ENCODE results near the gene CTBP1. TPM values are rescaled to one million over a fixed set of nuclear protein-coding genes. Genes with fewer than 3 reads are reported as not detected.
A peak's percentile ranks its signal among the peaks of the same experiment; 100 is the strongest.
"Not testable (repeated sequence)": the region's sequence is repeated elsewhere in the genome, so short reads cannot be mapped to it uniquely, and the experiment has no call there.

Gene CTBP1
- total RNA-seq: 143 TPM

GRCh38 chr4:1248245-1249147 lies at the start of gene CTBP1:
TSS of gene CTBP1 (minus strand) at chr4:1249130. CDS start at chr4:1241331, 7,799 bp downstream.
- DNase-seq (ENCODE audit: low spot score): peak; percentile 88

GRCh38 chr4:1298461-1298860 lies 49.5 kb upstream of the CTBP1 start:
- ATAC-seq: no peak
- DNase-seq (ENCODE audit: low spot score): peak; percentile 26
- intact Hi-C loops (cut with DNase I): no loop called here

More at GRCh38 chr4:1248245-1249147, at the start of gene CTBP1:
- peak; percentile 72 for ATAC-seq
- intact Hi-C loops (cut with DNase I): loop anchor here (5.0 kb wide), 1 partner anchor 99 kb away; the partner anchor contains the start of gene UVSSA

GRCh38 chr4:1297456-1298325 lies 48.8 kb upstream of the CTBP1 start:
- peak; percentile 38 for DNase-seq (ENCODE audit: low spot score)
- intact Hi-C loops (cut with DNase I): no loop called here
- no peak for ATAC-seq

GRCh38 chr4:1297023-1297395 lies 48.1 kb upstream of the CTBP1 start:
- DNase-seq (ENCODE audit: low spot score) (peak; percentile 44), ATAC-seq (no peak)
- intact Hi-C loops (cut with DNase I): no loop called here

- ATAC-seq: no peak
- intact Hi-C loops (cut with DNase I): no loop called here
- peak; percentile 45 for DNase-seq (ENCODE audit: low spot score)
These were observed 47.5 kb upstream of the CTBP1 start for GRCh38 chr4:1296324-1297022.

GRCh38 chr4:1295405-1296055 lies 46.6 kb upstream of the CTBP1 start:
- DNase-seq (ENCODE audit: low spot score) (peak; percentile 51), ATAC-seq (no peak)
- intact Hi-C loops (cut with DNase I): no loop called here

- intact Hi-C loops (cut with DNase I): no loop called here
- DNase-seq (ENCODE audit: low spot score) (peak; percentile 36), ATAC-seq (no peak)
These were observed 46.0 kb upstream of the CTBP1 start for GRCh38 chr4:1294891-1295290.

- ATAC-seq (no peak), DNase-seq (ENCODE audit: low spot score) (peak; percentile 49)
- intact Hi-C loops (cut with DNase I): no loop called here
These were observed 45.5 kb upstream of the CTBP1 start for GRCh38 chr4:1294424-1294823.

- intact Hi-C loops (cut with DNase I): no loop called here
- ATAC-seq (peak; percentile 51), DNase-seq (ENCODE audit: low spot score) (peak; percentile 61)
These were observed 45.1 kb upstream of the CTBP1 start for GRCh38 chr4:1293991-1294390.

- intact Hi-C loops (cut with DNase I): no loop called here
- ATAC-seq (no peak), DNase-seq (ENCODE audit: low spot score) (peak; percentile 48)
These were observed 44.6 kb upstream of the CTBP1 start for GRCh38 chr4:1293531-1293941.

GRCh38 chr4:1292703-1293011 lies 43.7 kb upstream of the CTBP1 start:
- ATAC-seq; DNase-seq (ENCODE audit: low spot score); intact Hi-C loops (cut with DNase I): not testable (repeated sequence)

GRCh38 chr4:1291996-1292702 lies 43.2 kb upstream of the CTBP1 start:
- intact Hi-C loops (cut with DNase I): no loop called here
- DNase-seq (ENCODE audit: low spot score): peak; percentile 53
- no peak for ATAC-seq

- DNase-seq (ENCODE audit: low spot score) (peak; percentile 14), ATAC-seq (no peak)
- intact Hi-C loops (cut with DNase I): no loop called here
These were observed 42.2 kb upstream of the CTBP1 start for GRCh38 chr4:1291091-1291490.

- DNase-seq (ENCODE audit: low spot score) (peak; percentile 58), ATAC-seq (no peak)
- intact Hi-C loops (cut with DNase I): no loop called here
These were observed 41.4 kb upstream of the CTBP1 start for GRCh38 chr4:1290165-1290977.

- ATAC-seq (peak; percentile 99), DNase-seq (ENCODE audit: low spot score) (peak; percentile 98)
- intact Hi-C loops (cut with DNase I): no loop called here
These were observed 40.6 kb upstream of the CTBP1 start, which contains the start of gene MAEA for GRCh38 chr4:1289207-1290164. TSS of gene MAEA (plus strand) at chr4:1289891. CDS start at chr4:1289914, 23 bp downstream.

GRCh38 chr4:1288786-1289185 lies 39.9 kb upstream of the CTBP1 start:
- intact Hi-C loops (cut with DNase I): no loop called here
- ATAC-seq (no peak), DNase-seq (ENCODE audit: low spot score) (peak; percentile 8)
